ENCODE results near the gene EOGT.

EOGT gene

GRCh38 chr3:69008980-69009379, 4.5 kb downstream of the EOGT start:
- DNase-seq, result no peak

DNA sequence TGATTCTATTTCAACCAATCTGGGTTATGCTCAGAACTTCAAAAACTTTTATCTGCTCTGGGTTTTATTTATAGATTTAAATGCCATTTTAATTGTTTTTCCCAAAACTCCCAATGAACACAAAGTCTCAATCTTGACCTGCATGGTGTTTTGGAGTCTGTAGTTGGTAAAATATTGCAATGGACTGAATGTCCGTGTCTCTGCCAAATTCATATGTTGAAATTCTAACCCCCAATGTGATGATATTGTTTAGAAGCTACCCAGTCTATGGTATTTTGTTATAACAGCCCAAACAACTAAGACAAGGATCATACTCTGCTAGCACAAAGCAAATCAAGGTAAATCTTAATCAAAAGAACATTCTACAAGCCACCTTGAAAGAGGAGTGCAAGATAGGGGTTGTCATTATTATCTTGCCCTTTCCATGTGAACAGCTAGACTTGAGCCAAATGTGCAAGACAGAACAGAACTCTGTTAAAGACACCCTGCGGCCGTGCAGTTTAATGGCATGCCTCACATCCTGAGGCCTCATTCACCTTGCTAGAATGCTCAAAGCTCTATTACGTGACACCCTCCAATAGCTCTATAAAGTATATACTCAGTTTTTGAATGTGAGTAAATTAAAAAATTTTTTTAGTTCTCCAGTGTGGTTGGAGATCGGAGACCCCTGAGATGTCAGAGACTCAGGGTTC, 7.5 kb downstream of the EOGT start:
- no peak for DNase-seq

- no peak for DNase-seq
Observed at GRCh38 chr3:69005071-69005790, 8.3 kb downstream of the EOGT start.

DNA sequence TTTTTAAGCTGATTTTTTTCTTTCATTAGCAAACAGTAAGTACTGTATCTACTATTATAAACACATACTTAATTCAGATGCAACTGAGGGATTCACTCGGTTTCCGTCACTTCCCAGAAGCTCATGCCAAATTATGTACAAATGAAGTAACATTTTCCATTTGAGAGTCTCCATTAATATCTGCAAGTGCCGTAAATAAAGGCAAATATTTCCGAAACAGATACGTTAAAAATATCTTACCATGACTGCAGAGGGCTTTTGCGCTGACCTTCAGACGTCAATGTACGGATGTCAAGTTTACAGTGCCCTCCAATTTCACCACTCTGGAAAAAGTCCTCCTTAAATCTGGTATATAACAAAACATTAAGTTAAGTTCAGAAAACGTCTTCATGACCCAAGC, 9.3 kb downstream of the EOGT start:
- no peak for DNase-seq

GRCh38 chr3:68999605-69000004, 13.9 kb downstream of the EOGT start:
- DNase-seq, result no peak

- no peak for DNase-seq
Observed at GRCh38 chr3:68999158-68999557, 14.3 kb downstream of the EOGT start.

GRCh38 chr3:68997887-68998286, 15.6 kb downstream of the EOGT start:
- peak in 1 of 5 experiments; percentile 93 for DNase-seq

GRCh38 chr3:68996356-68996995, 17.0 kb downstream of the EOGT start:
- peak in 1 of 5 experiments; percentile 57 for DNase-seq

DNA sequence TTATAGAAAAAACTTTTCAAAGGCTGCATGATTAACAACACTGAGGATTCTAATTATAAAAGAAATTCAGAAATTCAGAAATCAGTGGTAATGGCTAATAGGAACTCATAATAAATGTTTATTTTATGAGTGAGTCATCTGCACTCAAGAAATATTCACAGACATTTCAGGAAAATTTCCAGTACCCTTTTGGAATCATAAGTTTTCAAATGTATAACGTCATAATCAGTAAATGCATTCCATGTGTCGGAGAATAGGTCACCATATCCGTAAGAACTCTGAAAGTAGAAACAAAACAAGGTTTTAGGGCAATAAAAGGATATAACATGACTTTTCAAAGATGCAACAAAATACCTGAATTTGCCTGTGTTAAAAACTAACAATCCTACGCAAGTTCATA, 24.7 kb downstream of the EOGT start:
- DNase-seq, result no peak

DNA sequence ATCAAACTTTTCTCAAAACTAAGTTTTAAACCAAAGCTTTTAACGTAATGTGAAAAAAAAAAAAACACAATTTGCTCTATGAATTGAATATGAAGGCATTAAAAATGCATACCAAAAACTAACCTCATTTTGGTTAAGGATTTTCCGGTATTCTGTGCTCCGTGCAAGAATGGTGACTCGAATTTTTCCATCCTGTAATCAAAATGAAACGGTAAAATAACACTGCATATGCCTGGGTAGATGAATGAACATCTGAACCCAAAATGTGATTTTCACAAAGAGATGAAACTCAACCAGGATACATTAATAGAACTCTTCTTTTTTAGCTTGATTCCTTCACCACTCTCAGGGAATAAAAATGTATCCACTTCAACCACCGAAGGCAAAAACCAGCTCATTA, 26.2 kb downstream of the EOGT start:
- no peak for DNase-seq

GRCh38 chr3:68986496-68987208, 26.8 kb downstream of the EOGT start:
- DNase-seq, result peak in 1 of 5 experiments; percentile 55

DNA sequence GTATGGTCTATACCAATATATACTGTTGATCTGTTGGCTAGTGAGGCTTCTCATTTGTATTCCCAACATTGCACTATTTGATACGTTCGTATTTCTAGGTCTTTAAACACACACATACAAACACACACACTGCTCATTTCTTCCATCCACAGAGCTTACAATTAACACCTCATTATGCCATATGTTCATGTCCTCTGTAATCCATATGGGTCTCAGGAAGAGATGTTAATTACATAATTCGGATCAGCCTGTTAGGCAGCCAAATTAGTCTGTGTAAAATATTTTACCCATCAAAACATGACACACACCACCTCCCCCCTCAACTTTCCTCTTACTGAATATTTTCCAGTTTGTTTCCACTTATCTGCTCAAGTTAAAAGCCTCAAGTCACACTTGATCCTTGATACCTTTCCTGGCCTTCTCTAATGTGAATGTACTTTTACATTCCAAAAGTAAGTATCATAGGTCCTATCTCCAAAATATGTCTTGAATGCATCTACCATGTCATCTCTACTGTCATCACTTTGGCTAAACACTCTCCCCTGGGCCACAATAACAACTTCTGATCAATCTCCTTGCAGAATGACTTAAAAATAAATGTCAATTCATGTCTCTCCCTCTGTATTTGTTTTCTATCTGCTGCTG, 28.2 kb downstream of the EOGT start:
- no peak for DNase-seq

DNA sequence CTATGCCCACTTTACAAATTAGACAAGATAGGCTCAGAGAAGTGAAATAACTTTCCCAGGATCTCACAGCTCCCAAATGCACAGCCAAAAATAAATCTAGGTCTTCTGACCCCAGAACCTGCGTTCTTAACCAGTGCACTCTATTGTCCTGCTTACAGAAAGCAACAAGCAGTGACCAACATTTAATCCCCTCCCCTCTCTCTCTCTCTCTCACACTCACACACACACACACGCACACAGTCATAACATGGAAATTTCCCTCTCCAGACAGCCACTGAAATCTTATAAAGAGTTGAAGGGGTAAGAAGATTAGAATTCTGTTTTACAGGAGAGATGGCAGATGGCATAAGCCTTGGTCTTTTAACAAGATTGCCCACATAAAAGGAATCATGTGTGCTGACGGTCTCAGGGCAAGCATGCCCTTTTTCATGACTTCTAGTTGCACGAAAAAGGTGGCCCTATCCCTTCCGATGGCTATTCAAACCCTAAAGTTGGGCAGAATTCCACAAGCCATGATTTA, 29.4 kb downstream of the EOGT start:
- no peak for DNase-seq

GRCh38 chr3:68977486-68978167, 35.9 kb downstream of the EOGT start:
- DNase-seq, result no peak

DNA sequence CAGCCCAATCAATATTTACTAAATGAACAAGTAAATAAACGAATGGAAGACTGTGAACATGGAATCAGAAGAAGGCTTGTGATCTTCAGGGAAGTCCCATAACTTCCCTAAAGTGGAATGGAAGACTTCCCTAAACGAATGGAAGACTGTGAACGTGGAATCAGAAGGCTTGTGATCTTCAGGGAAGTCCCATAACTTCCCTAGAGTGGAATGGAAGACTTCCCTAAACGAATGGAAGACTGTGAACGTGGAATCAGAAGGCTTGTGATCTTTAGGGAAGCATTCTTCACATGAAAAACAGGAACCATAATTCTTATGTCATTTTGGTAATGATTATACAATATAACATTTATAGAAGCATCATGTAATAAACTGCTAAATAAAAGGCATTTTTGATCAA, 38.8 kb downstream of the EOGT start:
- no peak for DNase-seq

DNA sequence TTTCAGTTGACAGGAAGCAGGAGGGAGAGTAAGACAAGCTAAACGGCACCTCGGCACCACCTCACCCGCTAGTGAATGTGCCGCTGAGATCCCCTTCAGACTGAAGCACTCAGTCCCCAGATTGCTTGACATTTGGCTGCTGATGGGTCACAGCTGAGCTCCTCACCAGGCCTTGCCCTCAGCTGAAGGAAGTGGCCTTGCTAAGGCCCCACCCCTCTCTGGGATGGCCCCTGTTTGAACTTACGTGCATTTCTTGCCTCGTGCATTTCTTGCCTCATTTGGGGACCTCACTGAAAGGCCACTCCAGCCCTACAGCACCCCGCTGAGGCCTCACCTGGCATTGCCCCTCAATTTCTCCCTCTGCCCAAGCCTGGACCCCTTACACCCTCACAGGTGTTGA, 39.8 kb downstream of the EOGT start:
- DNase-seq, result no peak

GRCh38 chr3:68972358-68972979, 41.0 kb downstream of the EOGT start:
- DNase-seq, result peak in 1 of 5 experiments; percentile 54

- DNase-seq, result no peak
Observed at GRCh38 chr3:68964694-68965093, 48.8 kb downstream of the EOGT start.

DNA sequence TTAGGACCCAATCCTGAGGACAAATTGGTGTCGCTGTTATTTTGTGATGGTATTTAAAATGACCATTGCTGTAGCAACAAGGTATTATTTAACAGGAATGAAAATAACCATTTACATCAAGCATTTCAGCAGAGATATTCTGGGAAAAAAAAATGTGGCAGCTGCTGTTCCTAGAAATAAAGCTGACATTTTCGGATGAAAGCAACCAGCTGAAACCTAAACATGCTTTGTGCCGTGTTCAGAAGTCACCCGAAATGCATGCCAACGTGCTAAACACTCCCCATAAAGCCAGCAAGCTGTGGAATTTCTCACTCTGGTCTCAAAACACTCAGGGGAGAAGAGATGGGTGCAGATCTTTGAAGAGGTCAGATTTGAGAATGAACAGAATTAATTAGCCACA, 49.6 kb downstream of the EOGT start:
- DNase-seq, result no peak

DNA sequence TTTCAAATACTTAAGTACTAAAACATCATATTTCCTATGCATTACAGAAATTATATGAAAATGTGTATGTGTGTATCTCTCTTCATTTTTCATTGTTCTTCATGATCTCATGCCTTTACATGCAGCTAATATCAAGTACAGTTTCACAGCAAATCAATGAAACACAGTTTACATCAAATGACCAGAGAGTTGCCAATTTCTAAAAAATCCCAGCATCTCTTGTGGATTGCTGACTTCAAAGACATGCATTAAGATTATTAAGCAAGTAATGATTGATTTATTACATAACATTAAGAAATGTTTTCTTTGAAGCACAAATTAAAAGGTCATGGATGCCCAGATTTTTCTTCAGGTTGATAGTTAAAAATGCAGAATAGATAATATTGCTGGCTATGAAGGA, 50.1 kb downstream of the EOGT start:
- DNase-seq, result no peak

DNA sequence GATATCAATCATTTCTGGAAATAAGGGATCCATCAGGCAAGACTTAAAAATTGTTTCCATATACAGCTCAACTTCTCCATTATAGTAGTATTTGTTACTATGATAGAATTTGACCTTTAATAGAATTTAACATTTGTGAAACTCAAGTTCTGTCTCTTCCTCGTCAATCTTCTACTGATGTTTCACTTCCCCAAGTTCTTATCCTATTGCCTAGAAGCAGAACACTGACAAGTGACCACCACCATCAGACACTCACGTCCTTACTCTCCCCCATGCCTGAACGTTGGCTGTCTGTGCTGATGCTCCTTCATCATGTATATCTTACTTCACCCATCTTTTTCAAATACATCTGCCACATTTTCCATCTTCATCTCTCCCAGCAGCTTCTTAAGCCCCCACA, 54.6 kb downstream of the EOGT start:
- no peak for DNase-seq

DNA sequence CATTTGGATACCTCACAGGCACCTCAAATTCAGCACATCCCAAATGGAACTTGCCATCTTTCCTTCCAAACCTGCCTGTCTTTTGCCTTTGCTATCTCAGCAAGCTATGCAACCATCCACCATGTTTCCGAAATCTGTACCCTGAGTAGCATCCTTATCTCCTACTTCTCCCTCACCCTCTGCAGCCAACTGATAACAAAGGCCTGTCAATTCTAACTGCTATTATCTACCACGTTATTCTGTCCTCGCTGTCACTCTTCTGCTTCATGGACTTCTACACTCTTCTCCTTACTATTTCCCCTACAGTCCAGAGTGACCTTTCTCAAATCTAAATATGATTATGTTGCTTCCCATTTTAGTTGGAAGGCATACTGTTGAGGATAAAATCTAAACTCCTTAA, 55.6 kb downstream of the EOGT start:
- DNase-seq, result no peak
